Forelimb muscle (tissue), 1 donor: ENCODE measurements around the gene PI16. TPM values are rescaled to one million over a fixed set of nuclear protein-coding genes. Genes with fewer than 3 reads are reported as not detected.

Source experiments
- DNase-seq: peaks from one replicate; pipeline ENCODE4 v3.0.0-alpha.2; 2013; ENCODE audit warnings: low read depth
- polyA plus RNA-seq: library from polyadenylated mRNA; unstranded; fragments of 120-200 nt; gene quantifications from one replicate; pipeline ENCODE4 v1.2.1, GENCODE V29; 2013; ENCODE audit not compliant: insufficient read length

PI16 gene
- 13.6 TPM for polyA plus RNA-seq

DNA sequence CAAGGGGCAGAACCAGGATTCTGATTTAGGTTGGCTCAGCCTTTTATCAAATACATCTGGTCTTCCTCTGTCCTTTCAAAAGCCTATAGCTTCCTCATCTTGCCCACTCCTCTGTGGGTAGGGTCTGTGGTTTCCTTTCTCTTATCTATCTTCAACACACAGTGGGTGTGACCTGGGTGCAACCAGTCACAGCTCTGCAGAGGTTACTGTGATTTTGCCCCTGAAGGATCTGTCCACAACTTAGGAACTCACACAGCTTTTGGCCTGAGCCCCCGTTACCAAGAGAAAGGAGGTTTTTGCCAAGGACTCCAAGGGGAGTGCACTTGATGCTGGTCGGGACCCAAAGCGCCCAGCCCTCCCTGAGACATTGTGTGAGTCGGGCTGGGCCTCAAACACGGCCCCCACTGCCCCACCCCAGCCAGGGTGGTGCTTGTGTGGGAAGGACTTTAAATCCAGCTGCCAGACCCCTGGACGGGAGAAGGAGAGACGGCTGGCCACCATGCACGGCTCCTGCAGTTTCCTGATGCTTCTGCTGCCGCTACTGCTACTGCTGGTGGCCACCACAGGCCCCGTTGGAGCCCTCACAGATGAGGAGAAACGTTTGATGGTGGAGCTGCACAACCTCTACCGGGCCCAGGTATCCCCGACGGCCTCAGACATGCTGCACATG lies at the start of gene PI16:
PI16 (plus strand) TSS at position 477 of the 670 bp plus-strand sequence; CDS start at position 500, 23 bp downstream.
- no peak for DNase-seq

- no peak for DNase-seq
Observed at GRCh38 chr6:36904851-36905393, 49.6 kb upstream of the PI16 start.

GRCh38 chr6:36906539-36907325 lies 47.8 kb upstream of the PI16 start:
- DNase-seq: no peak

GRCh38 chr6:36907781-36908180 lies 46.8 kb upstream of the PI16 start:
- DNase-seq: no peak

- no peak for DNase-seq
Observed at GRCh38 chr6:36908747-36909146, 45.8 kb upstream of the PI16 start.

DNA sequence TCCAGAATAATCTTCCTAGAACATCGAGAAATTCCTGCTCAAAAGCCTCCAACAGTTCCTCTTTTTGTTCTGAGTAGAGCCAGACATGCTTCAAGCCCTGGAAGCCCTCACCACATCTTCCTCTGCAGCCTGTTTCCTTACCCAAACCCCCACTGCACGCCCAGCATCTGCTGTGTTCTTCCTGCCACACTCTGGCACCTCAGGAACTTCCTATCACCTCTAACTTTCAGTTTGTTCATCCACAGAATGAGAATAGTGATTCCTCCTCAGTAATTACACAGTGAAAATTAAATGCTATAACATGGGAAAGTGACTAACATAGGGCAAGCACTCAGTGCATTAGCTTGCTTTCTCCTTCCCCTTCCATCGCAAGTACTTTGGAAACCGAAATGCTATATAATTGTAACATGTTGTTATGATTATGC lies 42.5 kb upstream of the PI16 start:
- DNase-seq: no peak

- DNase-seq: no peak
Observed at GRCh38 chr6:36912586-36912985, 42.0 kb upstream of the PI16 start.

DNA sequence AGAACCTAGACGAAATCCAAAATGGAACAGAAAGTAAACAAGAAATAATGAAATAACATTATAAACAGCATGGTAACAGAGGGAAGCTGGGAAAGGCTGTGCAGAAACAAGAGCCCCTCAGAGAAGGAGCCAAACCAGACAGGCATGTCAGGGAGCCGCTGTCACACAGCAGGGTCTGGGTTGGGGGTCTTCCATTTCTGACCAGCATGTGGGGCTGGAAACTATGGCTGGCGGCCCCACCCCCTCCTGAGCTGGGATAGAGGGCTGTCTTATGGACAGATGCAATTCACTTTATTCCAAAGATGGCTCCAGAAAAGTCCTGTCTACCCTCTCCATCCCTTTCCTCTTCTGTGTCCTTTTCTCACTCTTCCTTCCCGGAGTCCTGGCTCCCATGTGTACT lies 41.5 kb upstream of the PI16 start:
- no peak for DNase-seq

DNA sequence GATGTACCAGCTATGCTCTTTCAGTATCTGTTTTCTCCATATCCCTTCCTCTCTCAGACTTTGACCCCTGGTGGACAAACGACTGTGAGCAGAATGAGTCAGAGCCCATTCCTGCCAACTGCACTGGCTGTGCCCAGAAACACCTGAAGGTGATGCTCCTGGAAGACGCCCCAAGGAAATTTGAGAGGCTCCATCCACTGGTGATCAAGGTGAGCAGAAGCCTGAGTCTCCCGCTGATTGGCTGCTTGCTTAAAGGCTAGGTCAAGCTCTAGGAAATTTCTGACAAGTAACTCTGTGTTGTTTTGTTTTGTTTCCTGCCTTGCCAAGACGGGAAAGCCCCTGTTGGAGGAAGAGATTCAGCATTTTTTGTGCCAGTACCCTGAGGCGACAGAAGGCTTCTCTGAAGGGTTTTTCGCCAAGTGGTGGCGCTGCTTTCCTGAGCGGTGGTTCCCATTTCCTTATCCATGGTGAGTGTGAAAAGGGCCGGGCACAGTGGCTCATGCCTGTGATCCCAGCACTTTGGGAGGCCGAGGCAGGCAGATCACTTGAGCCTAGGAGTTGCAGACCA lies 40.2 kb upstream of the PI16 start:
- DNase-seq: no peak

GRCh38 chr6:36915599-36915998 lies 38.9 kb upstream of the PI16 start:
- no peak for DNase-seq

GRCh38 chr6:36916126-36916525 lies 38.4 kb upstream of the PI16 start:
- no peak for DNase-seq

GRCh38 chr6:36917541-36918193 lies 36.9 kb upstream of the PI16 start:
- DNase-seq: no peak

GRCh38 chr6:36920049-36920448 lies 34.5 kb upstream of the PI16 start:
- no peak for DNase-seq

GRCh38 chr6:36920546-36920945 lies 34.0 kb upstream of the PI16 start:
- DNase-seq: no peak

- DNase-seq: no peak
Observed at GRCh38 chr6:36924131-36924530, 30.4 kb upstream of the PI16 start.

DNA sequence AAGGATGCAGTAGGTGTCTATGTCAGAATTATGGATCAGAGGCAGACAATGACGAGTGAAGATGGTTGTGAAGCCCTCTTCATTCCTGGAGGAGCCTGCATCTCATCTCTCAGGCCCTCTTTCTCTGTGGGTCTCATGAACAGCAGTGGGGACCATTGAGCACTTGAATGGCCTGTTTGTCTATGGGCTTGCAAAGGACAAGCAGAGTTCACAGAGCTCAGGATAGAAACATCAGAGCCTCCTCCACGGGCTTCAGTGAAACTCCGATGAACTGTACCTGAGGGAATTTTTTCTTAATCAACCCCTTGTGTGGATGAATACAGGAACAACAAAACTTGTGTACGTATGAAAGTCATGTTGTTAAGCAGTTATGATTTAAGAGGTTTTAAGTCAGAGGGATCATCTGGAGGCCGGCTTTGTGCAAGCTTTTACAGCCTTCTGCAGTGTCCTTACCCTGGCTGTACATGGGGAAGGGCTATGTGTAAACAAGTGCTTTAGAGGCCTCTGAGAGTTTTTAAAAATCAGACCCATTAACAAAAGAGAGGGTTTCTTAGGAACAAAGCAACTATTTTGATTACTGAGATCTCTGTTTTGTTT lies 29.7 kb upstream of the PI16 start:
- no peak for DNase-seq

DNA sequence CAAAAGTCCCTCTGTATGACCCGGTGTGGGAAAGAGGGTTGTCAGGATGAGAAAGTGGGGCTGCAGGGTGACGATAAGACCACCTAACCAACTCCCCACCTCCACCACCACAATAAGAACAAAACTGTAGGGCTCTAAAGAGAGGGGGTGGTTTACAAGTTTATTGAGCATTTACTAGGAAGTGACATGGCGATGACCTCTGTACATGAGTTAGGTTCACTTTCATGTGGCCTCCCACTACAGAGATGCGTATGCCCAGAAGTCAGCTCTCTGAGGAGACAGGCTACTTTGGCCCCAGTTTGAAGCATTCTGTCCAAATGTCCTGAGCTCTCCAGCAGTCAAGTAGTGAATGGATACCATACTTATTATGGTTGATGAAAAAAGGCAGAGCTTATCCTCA lies 28.7 kb upstream of the PI16 start:
- DNase-seq: no peak

GRCh38 chr6:36926708-36927513 lies 27.6 kb upstream of the PI16 start:
- no peak for DNase-seq

DNA sequence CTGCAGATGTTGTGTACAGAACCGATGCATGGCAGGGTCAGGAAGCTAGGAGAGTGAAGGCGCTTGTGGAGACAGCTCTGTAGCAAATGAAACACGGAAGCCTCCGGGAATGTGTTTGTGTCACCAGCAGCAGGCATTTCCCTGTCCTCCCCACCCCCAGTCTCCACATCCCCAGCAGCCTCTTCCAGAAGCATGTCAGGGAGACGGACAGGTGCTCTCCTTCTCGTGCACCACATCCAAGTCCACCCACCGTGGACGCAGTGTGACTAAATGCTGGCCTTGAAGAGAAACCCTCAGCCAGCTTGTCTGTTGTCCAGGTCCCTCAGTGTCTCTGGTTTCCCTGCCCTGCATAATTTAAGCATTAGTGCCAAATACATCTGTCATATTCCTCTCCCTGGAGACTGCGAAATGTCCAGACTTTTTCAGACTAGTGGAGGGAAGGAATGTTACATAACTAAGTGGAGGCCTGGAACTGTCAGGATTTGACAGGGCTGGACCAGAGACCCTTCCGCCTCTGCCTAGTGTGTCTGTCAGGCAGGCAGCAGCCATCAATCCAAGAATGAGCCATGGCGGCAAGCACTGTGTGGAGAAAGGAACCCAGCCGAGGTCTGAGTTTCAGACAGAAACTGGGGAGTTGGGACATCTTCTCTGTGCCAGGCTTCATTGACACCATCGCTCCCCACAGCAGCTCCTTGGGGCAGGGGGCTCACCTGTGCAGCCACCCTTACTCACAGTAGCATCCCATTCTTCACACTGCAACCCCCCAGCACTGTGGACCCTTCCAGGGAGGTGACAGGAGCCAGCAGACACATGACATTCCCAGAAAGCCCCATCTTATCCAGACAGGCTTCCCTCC lies 26.6 kb upstream of the PI16 start:
- no peak for DNase-seq

DNA sequence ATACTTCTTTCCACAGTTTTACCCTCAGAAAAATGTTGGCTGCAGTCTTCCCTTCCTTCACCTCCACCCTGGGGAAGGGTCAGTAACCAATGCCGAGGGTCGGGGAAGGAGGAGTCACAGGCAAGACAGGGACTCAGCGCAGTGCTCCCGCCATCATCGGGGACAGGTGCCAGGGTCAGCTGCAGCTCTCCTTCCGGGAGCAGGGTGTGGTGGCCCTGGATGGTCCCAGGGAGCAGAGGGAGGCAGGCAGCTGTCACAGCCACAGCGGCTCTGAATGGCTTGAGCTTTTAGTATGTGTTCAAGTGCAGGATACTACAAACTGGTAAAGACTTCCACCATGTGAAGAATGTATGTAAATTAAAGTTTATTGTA lies 26.0 kb upstream of the PI16 start:
- DNase-seq: no peak
